Fibroblast of pulmonary artery (primary cell): ENCODE measurements around the gene GALNT17.

Source experiments
- DNase-seq: peaks from one replicate; pipeline ENCODE4 v3.0.0-alpha.2; 2010; ENCODE audit warnings: low read depth
- H3K4me3 ChIP-seq: replicated peaks from 2 replicates; pipeline ENCODE4 v1.5.1; 2011; ENCODE audit warnings: low read depth, mild to moderate bottlenecking, control low read depth, low read length, moderate library complexity
- CTCF ChIP-seq: IDR thresholded peaks from 2 replicates; pipeline ENCODE4 v1.5.1; 2011; ENCODE audit warnings: mild to moderate bottlenecking, control low read depth, low read length, inconsistent platforms; ENCODE audit errors: missing control alignments

The GALNT17 gene

GRCh38 chr7:71477441-71477840 lies 345.5 kb downstream of the GALNT17 start:
- no peak overlapping the region for H3K4me3 ChIP-seq
- no peak for DNase-seq
- TF ChIP-seq CTCF: no peak

- TF ChIP-seq CTCF: no peak
- no peak overlapping the region for H3K4me3 ChIP-seq
These were observed 347.3 kb downstream of the GALNT17 start for GRCh38 chr7:71479231-71479630.

GRCh38 chr7:71480791-71481190 lies 348.8 kb downstream of the GALNT17 start:
- no peak for DNase-seq
- no peak for TF ChIP-seq CTCF
- no peak overlapping the region for H3K4me3 ChIP-seq

More at GRCh38 chr7:71479231-71479630, 347.3 kb downstream of the GALNT17 start:
- no peak for DNase-seq

GRCh38 chr7:71482284-71482683 lies 350.3 kb downstream of the GALNT17 start:
- no peak for TF ChIP-seq CTCF
- H3K4me3 ChIP-seq: no peak overlapping the region
- DNase-seq: no peak

- no peak for TF ChIP-seq CTCF
- no peak for DNase-seq
- H3K4me3 ChIP-seq: no peak overlapping the region
These were observed 352.4 kb downstream of the GALNT17 start for GRCh38 chr7:71484380-71484779.

- no peak for TF ChIP-seq CTCF
- no peak for DNase-seq
- H3K4me3 ChIP-seq: no peak overlapping the region
These were observed 353.6 kb downstream of the GALNT17 start for GRCh38 chr7:71485586-71485985.

- no peak for DNase-seq
- TF ChIP-seq CTCF: no peak
- H3K4me3 ChIP-seq: no peak overlapping the region
These were observed 354.5 kb downstream of the GALNT17 start for GRCh38 chr7:71486414-71486813.
